Neural progenitor cell (in vitro differentiated cells): Measurements from ENCODE around the gene INPP5E. TPM values are rescaled to one million over a fixed set of nuclear protein-coding genes. Genes with fewer than 3 reads are reported as not detected.

ENCODE experiments used
- DNase-seq: peaks from one replicate; pipeline ENCODE4 v3.0.0-alpha.2; 2016; ENCODE audit warnings: low spot score
- H2AFZ ChIP-seq: fragments of 200-600 bp; sonication (generic); replicated peaks from 2 replicates; pipeline ENCODE4 v1.6.1; 2016; ENCODE audit warnings: antibody characterized with exemption
- H3F3A ChIP-seq: fragments of 200-600 bp; sonication (generic); 2 replicates; pipeline ENCODE4 v1.6.1; 2016; ENCODE audit warnings: antibody characterized with exemption, low read depth
- H3K27ac ChIP-seq: fragments of 200-600 bp; sonication (generic); 2 replicates; pipeline ENCODE4 v1.5.1; 2016; ENCODE audit warnings: mild to moderate bottlenecking
- H3K27me3 ChIP-seq: fragments of 200-600 bp; sonication (generic); 2 replicates; pipeline ENCODE4 v1.6.1; 2016; ENCODE audit warnings: mild to moderate bottlenecking, moderate library complexity
- H3K36me3 ChIP-seq: fragments of 200-600 bp; sonication (generic); 2 replicates; pipeline ENCODE4 v1.5.1; 2016
- H3K4me1 ChIP-seq: fragments of 200-600 bp; sonication (generic); 2 replicates; pipeline ENCODE4 v1.6.1; 2016; ENCODE audit warnings: mixed run types
- H3K4me2 ChIP-seq: fragments of 200-600 bp; sonication (generic); 2 replicates; pipeline ENCODE4 v1.6.1; 2016
- H3K4me3 ChIP-seq: fragments of 200-600 bp; sonication (generic); 2 replicates; pipeline ENCODE4 v1.5.1; 2016
- H3K79me2 ChIP-seq: fragments of 200-600 bp; sonication (generic); 2 replicates; pipeline ENCODE4 v1.6.1; 2016; ENCODE audit warnings: low read depth
- H3K9ac ChIP-seq: fragments of 200-600 bp; sonication (generic); 2 replicates; pipeline ENCODE4 v1.6.1; 2016
- H3K9me3 ChIP-seq: fragments of 200-600 bp; sonication (generic); 2 replicates; pipeline ENCODE4 v1.5.1; 2016; ENCODE audit warnings: low read depth
- H4K20me1 ChIP-seq: fragments of 200-600 bp; sonication (generic); 2 replicates; pipeline ENCODE4 v1.6.1; 2016; ENCODE audit warnings: low read depth
- H3K27ac Mint-ChIP-seq: 3 replicates; pipeline ENCODE4 v1.8.0; 2021; ENCODE audit warnings: mixed read lengths
- H3K27me3 Mint-ChIP-seq: 2 replicates; pipeline ENCODE4 v1.8.0; 2022; ENCODE audit warnings: low read depth, mild to moderate bottlenecking, inconsistent platforms, moderate library complexity, mixed read lengths; ENCODE audit not compliant: insufficient read depth
- H3K36me3 Mint-ChIP-seq: 3 replicates; pipeline ENCODE4 v1.8.0; 2021; ENCODE audit warnings: mixed read lengths
- H3K4me1 Mint-ChIP-seq: 3 replicates; pipeline ENCODE4 v1.8.0; 2021; ENCODE audit warnings: mixed read lengths
- H3K4me3 Mint-ChIP-seq: 3 replicates; pipeline ENCODE4 v1.8.0; 2021; ENCODE audit warnings: mild to moderate bottlenecking, moderate library complexity, mixed read lengths
- H3K9me3 Mint-ChIP-seq: 3 replicates; pipeline ENCODE4 v1.8.0; 2020; ENCODE audit warnings: mixed read lengths
- CTCF ChIP-seq: fragments of 200-600 bp; sonication (generic); IDR thresholded peaks from 2 replicates; pipeline ENCODE4 v1.5.1; 2017; ENCODE audit warnings: antibody characterized with exemption, mild to moderate bottlenecking
- EZH2 ChIP-seq: fragments of 200-600 bp; sonication (generic); IDR thresholded peaks from 2 replicates; pipeline ENCODE4 v1.6.1; 2017; ENCODE audit warnings: antibody characterized with exemption, mild to moderate bottlenecking, moderate library complexity
- EZH2phosphoT487 ChIP-seq: fragments of 200-600 bp; sonication (generic); IDR thresholded peaks from 2 replicates; pipeline ENCODE4 v1.6.1; 2017; ENCODE audit warnings: antibody characterized with exemption
- total RNA-seq: library from RNA; depleted of rRNA; stranded (reverse); fragments of >200 nt; gene quantifications from 2 replicates; pipeline ENCODE4 v1.2.3, GENCODE V29; 2015; ENCODE audit warnings: low replicate concordance

INPP5E gene
- total RNA-seq, 1 donor from 2014 or later: 8.8 TPM

- Mint-ChIP-seq H3K36me3 (peaks cover 14% of the 10 kb centered on the region), H3K4me3 (no peak overlapping the region), H3K4me1 (peaks cover 4% of the 10 kb centered on the region), H3K27me3 (no peaks in the 10 kb centered on the region), H3K27ac (no peak overlapping the region), H3K9me3 (no peaks in the 10 kb centered on the region)
- no peaks in the 10 kb centered on the region for H3K27me3 ChIP-seq
- no peak overlapping the region for H3K27ac ChIP-seq
- H3K9me3 ChIP-seq: no peaks in the 10 kb centered on the region
- H4K20me1 ChIP-seq: peaks cover 9% of the 10 kb centered on the region
- DNase-seq: no peak
- no peaks in the 10 kb centered on the region for H3K36me3 ChIP-seq
- no peak overlapping the region for H3K9ac ChIP-seq
- H2AFZ ChIP-seq: no peak overlapping the region
- no peak overlapping the region for H3K4me2 ChIP-seq
- peaks cover 9% of the 10 kb centered on the region for H3K79me2 ChIP-seq
- TF ChIP-seq EZH2phosphoT487 (no peak), CTCF (no peak), EZH2 (no peak)
- no peaks in the 10 kb centered on the region for H3F3A ChIP-seq
- no peak overlapping the region for H3K4me3 ChIP-seq
- H3K4me1 ChIP-seq: no peaks in the 10 kb centered on the region
Observed at GRCh38 chr9:136393531-136393930, 46.1 kb downstream of the INPP5E start.

- Histone ChIP-seq H3K4me1 (no peaks in the 10 kb centered on the region), H3K36me3 (no peaks in the 10 kb centered on the region), H3K9me3 (no peaks in the 10 kb centered on the region), H3K27me3 (no peaks in the 10 kb centered on the region), H2AFZ (no peak overlapping the region), H3K27ac (no peak overlapping the region), H4K20me1 (peaks cover 4% of the 10 kb centered on the region), H3F3A (no peaks in the 10 kb centered on the region), H3K4me2 (no peak overlapping the region), H3K79me2 (peaks cover 2% of the 10 kb centered on the region), H3K4me3 (no peak overlapping the region), H3K9ac (no peak overlapping the region)
- H3K27me3 Mint-ChIP-seq: no peaks in the 10 kb centered on the region
- TF ChIP-seq EZH2 (no peak), EZH2phosphoT487 (no peak), CTCF (no peak)
- no peaks in the 10 kb centered on the region for H3K9me3 Mint-ChIP-seq
- peaks cover 11% of the 10 kb centered on the region for H3K36me3 Mint-ChIP-seq
- H3K4me3 Mint-ChIP-seq: no peak overlapping the region
- no peak for DNase-seq
- H3K27ac Mint-ChIP-seq: no peak overlapping the region
- H3K4me1 Mint-ChIP-seq: no peaks in the 10 kb centered on the region
Observed at GRCh38 chr9:136392538-136393449, 46.9 kb downstream of the INPP5E start.

GRCh38 chr9:136391737-136392537 is 47.7 kb downstream of the INPP5E start:
- H3K9ac ChIP-seq: no peak overlapping the region
- no peaks in the 10 kb centered on the region for H3K27me3 Mint-ChIP-seq
- TF ChIP-seq CTCF (no peak), EZH2phosphoT487 (no peak), EZH2 (no peak)
- no peak overlapping the region for H2AFZ ChIP-seq
- no peak overlapping the region for H3K4me2 ChIP-seq
- no peaks in the 10 kb centered on the region for H3K27me3 ChIP-seq
- no peaks in the 10 kb centered on the region for H3K36me3 ChIP-seq
- no peak overlapping the region for H3K27ac ChIP-seq
- no peak overlapping the region for H3K4me3 ChIP-seq
- no peak overlapping the region for H3K27ac Mint-ChIP-seq
- no peaks in the 10 kb centered on the region for H3K79me2 ChIP-seq
- H3K9me3 ChIP-seq: no peaks in the 10 kb centered on the region
- H4K20me1 ChIP-seq: peaks cover 4% of the 10 kb centered on the region
- DNase-seq: no peak
- H3F3A ChIP-seq: no peaks in the 10 kb centered on the region
- no peaks in the 10 kb centered on the region for H3K4me1 ChIP-seq
- H3K4me3 Mint-ChIP-seq: no peak overlapping the region
- no peaks in the 10 kb centered on the region for H3K9me3 Mint-ChIP-seq
- H3K36me3 Mint-ChIP-seq: peaks cover 16% of the 10 kb centered on the region
- no peaks in the 10 kb centered on the region for H3K4me1 Mint-ChIP-seq
